Spleen (tissue), 11 donors: ENCODE results near the gene FOXC2. TPM values are rescaled to one million over a fixed set of nuclear protein-coding genes. Genes with fewer than 3 reads are reported as not detected.

Experiments
- DNase-seq: peaks from one replicate; pipeline ENCODE4 v3.0.0-alpha.2; 2020
- H3K27ac ChIP-seq, 8 donors: fragments of 200-600 bp; sonication (generic) in 7 of 8; 1 replicate in 4 of 8; 2 replicates in 4 of 8; pipeline versions ENCODE4 v1.5.0 to v1.8.0; 2016 to 2021; ENCODE audit warnings: inconsistent platforms in 4 of 8, mild to moderate bottlenecking in 4 of 8, moderate library complexity in 1 of 8
- H3K27me3 ChIP-seq, 7 donors: fragments of 200-600 bp; sonication (generic) in 6 of 7; replicated peaks in 1 of 7; 1 replicate in 4 of 7; 2 replicates in 3 of 7; pipeline versions ENCODE4 v1.5.0 to v1.8.0; 2016 to 2021; ENCODE audit warnings: inconsistent platforms in 3 of 7, mild to moderate bottlenecking in 1 of 7
- H3K36me3 ChIP-seq, 6 donors: fragments of 200-600 bp; sonication (generic) in 5 of 6; 1 replicate in 4 of 6; 2 replicates in 2 of 6; pipeline versions ENCODE4 v1.5.0 to v1.8.0; 2016 to 2021; ENCODE audit warnings: inconsistent platforms in 2 of 6
- H3K4me1 ChIP-seq, 6 donors: fragments of 200-600 bp; sonication (generic) in 5 of 6; 1 replicate in 3 of 6; 2 replicates in 3 of 6; pipeline versions ENCODE4 v1.5.0 to v1.8.0; 2016 to 2021; ENCODE audit warnings: inconsistent platforms in 3 of 6
- H3K4me3 ChIP-seq, 8 donors: fragments of 200-600 bp; sonication (generic) in 7 of 8; 1 replicate in 4 of 8; 2 replicates in 4 of 8; pipeline versions ENCODE4 v1.5.0 to v1.8.0; 2016 to 2021; ENCODE audit warnings: inconsistent platforms in 4 of 8, mild to moderate bottlenecking in 4 of 8, moderate library complexity in 2 of 8
- H3K9me3 ChIP-seq, 8 donors: fragments of 200-600 bp; sonication (generic) in 7 of 8; 1 replicate in 4 of 8; 2 replicates in 4 of 8; pipeline versions ENCODE4 v1.5.0 to v1.8.0; 2016 to 2021; ENCODE audit warnings: inconsistent platforms in 4 of 8
- POLR2A ChIP-seq, 3 donors: fragments of 450-650 bp; IDR thresholded peaks; one replicate each; pipeline ENCODE4 v1.5.1; 2017; ENCODE audit warnings: antibody characterized with exemption in 3 of 3, mild to moderate bottlenecking in 1 of 3
- POLR2AphosphoS5 ChIP-seq, 3 donors: sonication (generic); formaldehyde crosslinking; IDR thresholded peaks; one replicate each; pipeline ENCODE4 v1.5.1; 2017; ENCODE audit warnings: antibody characterized with exemption in 3 of 3
- WGBS, 5 donors: extraction: QIAGEN DNeasy Blood & Tissue Kit in 3 of 5; methylation state at CpG; one replicate each; pipeline versions ENCODE4 v1.1.5 to v1.1.7; 2013 to 2018; 5-methylcytosine and 5-hydroxymethylcytosine counted together
- intact Hi-C: fragments of 100-400 bp; cut with DNase I; formaldehyde crosslinking; loops from one replicate; pipeline ENCODE4 v1.15.0; 2023; ENCODE audit warnings: low total_unique reads
- polyA plus RNA-seq, 3 donors: library from polyadenylated mRNA; stranded (reverse); fragments of 200-250 nt; gene quantifications; one replicate each; pipeline ENCODE4 v1.2.1, GENCODE V29; 2013
- total RNA-seq, 7 donors: library from RNA; depleted of rRNA in 3 of 7; stranded (reverse); fragments of >200 nt in 3 of 7; fragmentation: NEBNext Ultra II Directional in 4 of 7; extraction: Animal tissue kit (Norgen Biotek cat#: 25700) in 4 of 7; gene quantifications; one replicate each; pipeline versions ENCODE4 v1.1.0 to v1.2.1, GENCODE V29; 2016 to 2021
- TF ChIP-seq, protein P1 (sequence below), 11 experiments: fragments of 200-600 bp in 7 of 11; fragments of 450-650 bp in 4 of 11; sonication (generic) in 4 of 11; IDR thresholded peaks in 8 of 11; conservative IDR thresholded peaks in 3 of 11; 1 replicate in 7 of 11; 2 replicates in 4 of 11; pipeline versions ENCODE4 v1.4.0 to v1.8.0; 2016 to 2021; ENCODE audit warnings: antibody characterized with exemption in 11 of 11, inconsistent platforms in 4 of 11, mild to moderate bottlenecking in 1 of 11
- donor health status: healthy with polysubstance abuse.
- donor health status: DM: no; HTN: no; CAD: no; lungs with moderate emphysema.
- donor health status: DM: no; HTN: no; CAD: no.
- donor health status: Bipolar disorder and iron deficiency.
- donor health status: healthy.
- donor health status: DM: no; HTN: no; CAD: no.
- donor health status: DM: yes; HTN: yes; CAD: no.

Gene FOXC2
- total and polyA plus RNA-seq, 10 donors = 0.05 to 0.10 TPM; not detected in 8

- WGBS, 5 donors = 94 to 96% (median 95%) methylated on average over 19 of the region's 19 CpGs
- Histone ChIP-seq H3K4me1 (no peaks in the 10 kb centered on the region), H3K36me3 (peaks cover 0 to 100% (median 69%) of the 10 kb centered on the region in 6 donors), H3K9me3 (no peaks in the 10 kb centered on the region), H3K27me3 (no peaks in the 10 kb centered on the region), H3K4me3 (no peak overlapping the region), H3K27ac (no peak overlapping the region)
- intact Hi-C loops = no loop called here
- no peak for TF ChIP-seq POLR2A (IDR thresholded peaks at IDR 0.05)
- TF ChIP-seq POLR2AphosphoS5 (IDR thresholded peaks at IDR 0.05) = no peak
- TF ChIP-seq, protein P1, sequence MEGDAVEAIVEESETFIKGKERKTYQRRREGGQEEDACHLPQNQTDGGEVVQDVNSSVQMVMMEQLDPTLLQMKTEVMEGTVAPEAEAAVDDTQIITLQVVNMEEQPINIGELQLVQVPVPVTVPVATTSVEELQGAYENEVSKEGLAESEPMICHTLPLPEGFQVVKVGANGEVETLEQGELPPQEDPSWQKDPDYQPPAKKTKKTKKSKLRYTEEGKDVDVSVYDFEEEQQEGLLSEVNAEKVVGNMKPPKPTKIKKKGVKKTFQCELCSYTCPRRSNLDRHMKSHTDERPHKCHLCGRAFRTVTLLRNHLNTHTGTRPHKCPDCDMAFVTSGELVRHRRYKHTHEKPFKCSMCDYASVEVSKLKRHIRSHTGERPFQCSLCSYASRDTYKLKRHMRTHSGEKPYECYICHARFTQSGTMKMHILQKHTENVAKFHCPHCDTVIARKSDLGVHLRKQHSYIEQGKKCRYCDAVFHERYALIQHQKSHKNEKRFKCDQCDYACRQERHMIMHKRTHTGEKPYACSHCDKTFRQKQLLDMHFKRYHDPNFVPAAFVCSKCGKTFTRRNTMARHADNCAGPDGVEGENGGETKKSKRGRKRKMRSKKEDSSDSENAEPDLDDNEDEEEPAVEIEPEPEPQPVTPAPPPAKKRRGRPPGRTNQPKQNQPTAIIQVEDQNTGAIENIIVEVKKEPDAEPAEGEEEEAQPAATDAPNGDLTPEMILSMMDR (IDR thresholded peaks at IDR 0.05 in 8 of 11, conservative IDR thresholded peaks at IDR 0.05 in 3 of 11) = no peak
- no peak for DNase-seq
These were observed 20.5 kb upstream of the FOXC2 start for GRCh38 chr16:86545954-86546637.

DNA sequence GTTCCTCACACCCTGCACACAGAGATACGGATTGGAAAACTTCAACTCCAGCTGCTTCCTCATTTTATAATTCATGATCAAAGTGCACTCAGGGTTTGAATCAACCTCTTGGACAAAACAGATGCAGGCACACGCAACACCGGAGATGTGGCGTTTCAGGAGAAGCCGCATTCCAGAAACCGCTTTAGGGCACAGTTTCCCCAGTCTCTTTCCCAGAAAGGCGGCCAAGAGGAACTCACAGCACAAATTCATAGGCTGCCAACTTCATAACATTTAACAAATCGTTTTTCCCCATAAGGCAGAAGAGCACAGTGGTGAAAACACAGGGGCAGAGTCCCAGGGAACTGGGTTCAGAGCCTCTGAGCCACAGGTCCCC lies 20.0 kb upstream of the FOXC2 start:
- Histone ChIP-seq H3K4me3 (no peak overlapping the region), H3K36me3 (peaks cover 0 to 100% (median 65%) of the 10 kb centered on the region in 6 donors), H3K27me3 (no peaks in the 10 kb centered on the region), H3K9me3 (no peaks in the 10 kb centered on the region), H3K27ac (no peak overlapping the region), H3K4me1 (no peaks in the 10 kb centered on the region)
- no peak for DNase-seq
- intact Hi-C loops = no loop called here
- 91 to 96% (median 94%) methylated on average over 8 of the region's 8 CpGs for WGBS, 5 donors
- TF ChIP-seq POLR2AphosphoS5 (IDR thresholded peaks at IDR 0.05) = no peak

GRCh38 chr16:86547286-86547685 lies 19.3 kb upstream of the FOXC2 start:
- intact Hi-C loops = no loop called here
- DNase-seq = no peak
- Histone ChIP-seq H3K4me1 (no peaks in the 10 kb centered on the region), H3K36me3 (peaks cover 0 to 100% (median 59%) of the 10 kb centered on the region in 6 donors), H3K4me3 (no peak overlapping the region), H3K9me3 (no peaks in the 10 kb centered on the region), H3K27me3 (no peaks in the 10 kb centered on the region), H3K27ac (no peak overlapping the region)
- TF ChIP-seq POLR2AphosphoS5 (IDR thresholded peaks at IDR 0.05) (no peak), POLR2A (IDR thresholded peaks at IDR 0.05) (no peak)
- TF ChIP-seq, protein P1 (IDR thresholded peaks at IDR 0.05 in 8 of 11, conservative IDR thresholded peaks at IDR 0.05 in 3 of 11) = no peak
- 95 to 98% (median 97%) methylated on average over 11 of the region's 11 CpGs for WGBS, 5 donors

DNA sequence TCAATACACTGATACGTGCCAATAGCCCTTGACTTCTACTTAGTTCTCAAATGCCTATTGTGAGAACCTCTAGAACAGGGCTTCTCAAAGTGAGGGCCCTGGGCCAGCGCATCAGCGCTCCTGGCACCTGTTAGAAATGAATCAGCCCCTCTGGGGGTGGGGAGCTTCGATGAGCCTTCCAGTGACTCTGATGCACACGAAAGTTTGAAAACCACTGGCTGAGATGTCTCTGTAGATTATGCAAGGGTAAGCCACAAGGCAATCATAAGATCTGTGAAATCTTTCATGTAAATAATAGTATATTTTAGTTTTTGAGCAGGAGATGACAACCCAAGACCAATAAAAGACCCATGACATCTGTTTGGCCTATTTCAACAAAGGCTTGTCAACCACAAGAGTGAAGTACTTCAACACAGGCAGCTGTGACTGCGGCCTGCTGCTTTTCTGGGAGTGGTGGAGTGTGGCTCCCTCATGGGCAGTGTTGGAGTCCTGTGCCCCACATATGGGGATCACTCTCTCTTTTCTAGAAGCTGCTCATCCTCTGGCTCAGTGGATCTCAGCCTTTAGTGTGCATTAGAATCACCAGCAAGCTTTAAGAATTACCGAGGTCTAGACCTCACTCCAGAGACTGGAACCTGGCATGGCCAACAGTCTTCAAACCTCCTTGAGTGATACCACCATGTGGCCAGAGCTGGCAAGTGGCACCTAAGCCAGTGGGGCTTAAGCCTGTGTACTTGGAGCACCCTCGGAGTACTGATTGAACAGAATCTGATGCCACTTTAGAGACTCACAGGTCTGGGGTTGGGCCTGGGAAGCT lies 17.3 kb upstream of the FOXC2 start:
- Histone ChIP-seq H3K4me1 (peaks cover 3 to 20% (median 11%) of the 10 kb centered on the region in 6 donors), H3K9me3 (no peaks in the 10 kb centered on the region), H3K27me3 (no peaks in the 10 kb centered on the region), H3K27ac (no peak overlapping the region), H3K4me3 (no peak overlapping the region), H3K36me3 (peaks cover 0 to 81% (median 52%) of the 10 kb centered on the region in 6 donors)
- intact Hi-C loops = no loop called here
- WGBS, 5 donors = 75 to 81% (median 77%) methylated on average over 7 to 8 of the region's 8 CpGs
- TF ChIP-seq POLR2A (IDR thresholded peaks at IDR 0.05) = no peak
- no peak for TF ChIP-seq POLR2AphosphoS5 (IDR thresholded peaks at IDR 0.05)
- TF ChIP-seq, protein P1 (IDR thresholded peaks at IDR 0.05 in 8 of 11, conservative IDR thresholded peaks at IDR 0.05 in 3 of 11) = no peak
- no peak for DNase-seq
